ENCODE measurements around the gene STOX2. TPM values are rescaled to one million over a fixed set of nuclear protein-coding genes. Genes with fewer than 3 reads are reported as not detected.
A peak's percentile ranks its signal among the peaks of the same experiment; 100 is the strongest.

Gene STOX2
- total and polyA plus RNA-seq, 2 of the 8 experiments (the other 6 are each of a cell fraction or from before 2014, with no cell fraction given): 5.5 to 20.0 TPM

- no peak for FAIRE-seq
- POLR2A ChIA-PET (ENCODE audit: partially characterized antibody): no interaction called here
- WGBS, 2 experiments (ENCODE audit: extremely low coverage in 1 of 2, insufficient coverage in 1 of 2, insufficient read length in 1 of 2, insufficient replicate concordance in 2 of 2, low coverage in 1 of 2, low lambda C conversion rate in 2 of 2, missing lambda C conversion rate in 1 of 2): 81% methylated on average over 11 of the region's 11 CpGs; no CpG with 5 or more reads in 1 of the 2 experiments
- Histone ChIP-seq H2BK5ac (ENCODE audit: low read depth, low read length) (no peak overlapping the region), H3K36me3 (ENCODE audit: control insufficient read depth in 2 of 4, insufficient read depth in 4 of 4, low read length in 3 of 4) (no peaks in the 10 kb centered on the region), H2BK12ac (ENCODE audit: low read depth, low read length) (no peak overlapping the region), H3K4me2 (ENCODE audit: insufficient read depth in 1 of 2, low read depth in 2 of 2, low read length in 2 of 2) (no peak overlapping the region), H3K4me1 (replicated peaks in 1 of 4; ENCODE audit: control insufficient read depth in 3 of 4, insufficient read depth in 4 of 4, low read length in 3 of 4) (peaks cover 3 to 5% (median 4%) of the 10 kb centered on the region in 4 experiments; a peak in 4 of 7 replicates), H2AFZ (ENCODE audit: low read length) (no peak overlapping the region), H3K4me3 (ENCODE audit: extremely low read depth in 1 of 4, insufficient read depth in 2 of 4, low read depth in 3 of 4, low read length in 4 of 4) (no peak overlapping the region), H3K79me1 (ENCODE audit: low read depth, low read length) (no peaks in the 10 kb centered on the region; the same call in 1 of the 2 replicates), H3K14ac (ENCODE audit: insufficient read length) (no peak overlapping the region), H3K23ac (ENCODE audit: insufficient read length) (no peak overlapping the region), H3K4ac (replicated peaks; ENCODE audit: insufficient read length, low read depth, low read length) (no peak overlapping the region), H4K91ac (replicated peaks; ENCODE audit: insufficient read length, low read length) (no peak overlapping the region), H3K23me2 (ENCODE audit: low read depth, low read length) (0 out of 2 replicates have a peak, but pooled peaks cover 2% of the 10 kb centered on the region), H3K27me3 (replicated peaks in 1 of 4; ENCODE audit: control insufficient read depth in 3 of 4, extremely low read depth in 1 of 4, insufficient read depth in 3 of 4, low read length in 3 of 4) (no peaks in the 10 kb centered on the region), H4K5ac (ENCODE audit: insufficient read length, low read depth, low read length) (no peak overlapping the region), H3K9ac (replicated peaks in 1 of 4; ENCODE audit: extremely low read depth in 1 of 4, low read depth in 3 of 4, low read length in 3 of 4) (no peak overlapping the region), H2AK5ac (ENCODE audit: low read depth, low read length) (no peak overlapping the region), H3K56ac (replicated peaks; ENCODE audit: insufficient read length, low read depth, low read length) (no peak overlapping the region), H2BK120ac (replicated peaks; ENCODE audit: low read depth, low read length) (no peak overlapping the region), H3K27ac (ENCODE audit: low read depth, low read length) (no peak overlapping the region), H2BK20ac (ENCODE audit: low read length) (no peak overlapping the region), H3K18ac (ENCODE audit: extremely low read depth, low read length) (no peak overlapping the region), H3K79me2 (ENCODE audit: control insufficient read depth in 1 of 2, insufficient read depth in 2 of 2, low read length in 2 of 2) (no peaks in the 10 kb centered on the region), H4K20me1 (replicated peaks in 1 of 2; ENCODE audit: control insufficient read depth in 1 of 2, insufficient read depth in 2 of 2, low read length in 2 of 2) (peaks cover 0 to 1% of the 10 kb centered on the region in 2 experiments), H2BK15ac (ENCODE audit: low read length) (no peak overlapping the region), H4K8ac (ENCODE audit: extremely low read depth, insufficient read depth, low read length) (peak overlapping the region; percentile 69; the same call in 1 of the 2 replicates), H3K9me3 (ENCODE audit: insufficient read depth in 2 of 2, low read depth in 1 of 2, low read length in 1 of 2) (no peaks in the 10 kb centered on the region)
- CTCF ChIA-PET (ENCODE audit: partially characterized antibody): interaction anchor here (0.6 to 0.9 kb wide), 3 partner anchors 9 to 109 kb away, joined by 3 read pairs; no protein-coding TSS in a partner anchor
- no peak for TF ChIP-seq GTF2F1 (IDR thresholded peaks at IDR 0.05; ENCODE audit: borderline replicate concordance, low read depth, low read length)
- no peak for TF ChIP-seq EZH2 (IDR thresholded peaks at IDR 0.05; ENCODE audit: low read depth, low read length, severe bottlenecking)
- no peak for TF ChIP-seq HDAC6 (IDR thresholded peaks at IDR 0.05; ENCODE audit: low read depth, low read length)
- TF ChIP-seq BACH1 (IDR thresholded peaks at IDR 0.05; ENCODE audit: low read length): no peak
- no peak for TF ChIP-seq SIRT6 (IDR thresholded peaks at IDR 0.05; ENCODE audit: low read length)
- TF ChIP-seq SRF (IDR thresholded peaks at IDR 0.05; ENCODE audit: low read depth, low read length): no peak
- no peak for TF ChIP-seq HDAC2 (IDR thresholded peaks at IDR 0.05; ENCODE audit: borderline replicate concordance in 1 of 2, low read depth in 2 of 2, low read length in 2 of 2)
- no peak for TF ChIP-seq BCL11A (IDR thresholded peaks at IDR 0.05; ENCODE audit: low read depth in 2 of 2, low read length in 2 of 2)
- TF ChIP-seq JUN (IDR thresholded peaks at IDR 0.05; ENCODE audit: low read depth, low read length): no peak
- no peak for TF ChIP-seq ZNF274 (IDR thresholded peaks at IDR 0.05; ENCODE audit: borderline replicate concordance, extremely low read depth, low read length)
- TF ChIP-seq SUZ12 (IDR thresholded peaks at IDR 0.05; ENCODE audit: low read length): no peak
- DNase-seq (ENCODE audit: low read depth in 1 of 2, low spot score in 2 of 2): no peak
Measured at GRCh38 chr4:183995570-183995969, 90.5 kb downstream of the STOX2 start.
